Right kidney (tissue), 9 donors: ENCODE measurements around the gene SP110.
A peak's percentile ranks its signal among the peaks of the same experiment; 100 is the strongest.
"Not testable (repeated sequence)": the region's sequence is repeated elsewhere in the genome, so short reads cannot be mapped to it uniquely, and the experiment has no call there.

Source experiments
- DNase-seq: peaks from one replicate; pipeline ENCODE4 v3.0.0-alpha.2; 2016
- long read RNA-seq, 8 donors: transcript quantifications; one replicate each; lab custom pipeline, GENCODE V29; 2026

Gene SP110
- long read RNA-seq, donor 1, partial matches to known transcripts, result 0 of 3 reads
- long read RNA-seq, donor 1, other reads (novel, unspliced or antisense), result 0 of 3 reads
- long read RNA-seq, donor 2, partial matches to known transcripts, result 0 of 1 reads
- long read RNA-seq, donor 2, other reads (novel, unspliced or antisense), result 0 of 1 reads
- long read RNA-seq, donor 3, partial matches to known transcripts, result 0 of 1 reads
- long read RNA-seq, donor 3, other reads (novel, unspliced or antisense), result 0 of 1 reads
- long read RNA-seq, donor 4, partial matches to known transcripts, result 0 of 1 reads
- long read RNA-seq, donor 4, other reads (novel, unspliced or antisense), result 0 of 1 reads
- long read RNA-seq, donor 5, partial matches to known transcripts, result 0 of 1 reads
- long read RNA-seq, donor 5, other reads (novel, unspliced or antisense), result 0 of 1 reads
- long read RNA-seq, donor 6, partial matches to known transcripts, result 0 of 1 reads
- long read RNA-seq, donor 6, other reads (novel, unspliced or antisense), result 0 of 1 reads
- long read RNA-seq, donor 7, partial matches to known transcripts, result 17 of 17 reads
- long read RNA-seq, donor 7, other reads (novel, unspliced or antisense), result 0 of 17 reads
- long read RNA-seq, donor 8, partial matches to known transcripts, result 0 of 2 reads
- long read RNA-seq, donor 8, other reads (novel, unspliced or antisense), result 0 of 2 reads

GRCh38 chr2:230219419-230220331 lies at the start of gene SP110:
SP110 (minus strand) TSS chr2:230219984; CDS start chr2:230216927, 3,057 bp downstream.
- DNase-seq, result peak; percentile 77

GRCh38 chr2:230268606-230269243 lies 48.9 kb upstream of the SP110 start:
- DNase-seq, result no peak

GRCh38 chr2:230267556-230267955 lies 47.8 kb upstream of the SP110 start:
- no peak for DNase-seq

GRCh38 chr2:230267059-230267458 lies 47.3 kb upstream of the SP110 start:
- DNase-seq, result no peak

- DNase-seq, result no peak
These were observed 46.9 kb upstream of the SP110 start for GRCh38 chr2:230266638-230267037.

- DNase-seq, result not testable (repeated sequence)
These were observed 45.2 kb upstream of the SP110 start for GRCh38 chr2:230264945-230265344.

GRCh38 chr2:230262246-230262645 lies 42.5 kb upstream of the SP110 start:
- DNase-seq, result no peak

GRCh38 chr2:230258483-230258882 lies 38.7 kb upstream of the SP110 start:
- no peak for DNase-seq

GRCh38 chr2:230256733-230257332 lies 37.0 kb upstream of the SP110 start:
- DNase-seq, result no peak

GRCh38 chr2:230254152-230254881 lies 34.5 kb upstream of the SP110 start:
- no peak for DNase-seq

GRCh38 chr2:230250231-230250630 lies 30.4 kb upstream of the SP110 start:
- no peak for DNase-seq

- no peak for DNase-seq
These were observed 26.4 kb upstream of the SP110 start for GRCh38 chr2:230246206-230246605.

GRCh38 chr2:230244211-230244610 lies 24.4 kb upstream of the SP110 start:
- DNase-seq, result no peak

- no peak for DNase-seq
These were observed 15.1 kb upstream of the SP110 start for GRCh38 chr2:230234845-230235244.

- no peak for DNase-seq
These were observed 14.4 kb upstream of the SP110 start for GRCh38 chr2:230234122-230234722.

- no peak for DNase-seq
These were observed 11.5 kb upstream of the SP110 start for GRCh38 chr2:230231251-230231650.

- DNase-seq, result no peak
These were observed 10.9 kb upstream of the SP110 start for GRCh38 chr2:230230496-230231200.

- no peak for DNase-seq
These were observed 10.3 kb upstream of the SP110 start for GRCh38 chr2:230230087-230230486.

GRCh38 chr2:230227216-230227615 lies 7.4 kb upstream of the SP110 start:
- no peak for DNase-seq

GRCh38 chr2:230226051-230226551 lies 6.3 kb upstream of the SP110 start:
- no peak for DNase-seq
